ENCODE measurements around the gene TRIM56.
A peak's percentile ranks its signal among the peaks of the same experiment; 100 is the strongest.
"Not testable (repeated sequence)": the region's sequence is repeated elsewhere in the genome, so short reads cannot be mapped to it uniquely, and the experiment has no call there.

Gene TRIM56

DNA sequence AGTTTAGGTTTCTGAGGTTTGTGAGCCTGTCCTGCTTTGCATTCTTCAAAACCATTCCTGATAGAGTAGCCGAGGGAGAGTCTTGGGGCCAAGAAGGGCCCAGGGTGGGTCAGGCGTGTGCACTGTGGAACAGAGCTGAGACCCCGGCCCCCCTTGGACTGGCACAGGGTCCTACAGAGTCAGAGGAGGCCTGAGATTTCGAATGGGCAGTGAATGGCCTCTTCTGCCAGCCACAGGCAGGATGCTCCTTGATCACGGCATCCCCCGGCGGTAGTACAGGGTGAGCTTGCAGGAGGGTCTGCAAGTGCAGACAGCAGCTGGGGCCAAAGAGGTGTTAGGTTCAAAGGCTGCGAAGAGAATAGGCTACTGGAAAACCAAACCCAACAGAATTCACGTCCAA, 4.6 kb downstream of the TRIM56 start:
- DNase-seq (ENCODE audit: low spot score) = no peak

DNA sequence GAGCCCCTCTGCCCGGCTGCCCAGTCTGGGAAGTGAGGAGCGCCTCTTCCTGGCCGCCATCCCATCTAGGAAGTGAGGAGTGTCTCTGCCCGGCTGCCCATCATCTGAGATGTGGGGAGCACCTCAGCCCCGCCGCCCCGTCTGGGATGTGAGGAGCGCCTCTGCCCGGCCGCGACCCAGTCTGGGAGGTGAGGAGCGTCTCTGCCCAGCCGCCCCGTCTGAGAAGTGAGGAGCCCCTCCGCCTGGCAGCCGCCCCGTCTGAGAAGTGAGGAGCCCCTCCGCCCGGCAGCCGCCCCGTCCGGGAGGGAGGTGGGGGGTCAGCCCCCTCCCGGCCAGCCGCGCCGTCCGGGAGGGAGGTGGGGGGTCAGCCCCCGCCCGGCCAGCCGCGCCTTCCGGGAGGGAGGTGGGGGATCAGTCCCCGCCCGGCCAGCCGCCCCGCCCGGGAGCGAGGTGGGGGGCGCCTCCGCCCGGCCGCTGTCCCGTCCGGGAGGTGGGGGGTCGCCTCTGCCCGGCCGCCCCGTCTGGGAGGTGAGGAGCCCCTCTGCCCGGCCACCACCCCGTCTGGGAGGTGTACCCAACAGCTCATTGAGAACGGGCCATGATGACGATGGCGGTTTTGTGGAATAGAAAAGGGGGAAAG, 7.1 kb downstream of the TRIM56 start:
- not testable (repeated sequence) for DNase-seq (ENCODE audit: low spot score)

- no peak for DNase-seq (ENCODE audit: low spot score)
These were observed 8.6 kb downstream of the TRIM56 start for GRCh38 chr7:101093906-101094305.

DNA sequence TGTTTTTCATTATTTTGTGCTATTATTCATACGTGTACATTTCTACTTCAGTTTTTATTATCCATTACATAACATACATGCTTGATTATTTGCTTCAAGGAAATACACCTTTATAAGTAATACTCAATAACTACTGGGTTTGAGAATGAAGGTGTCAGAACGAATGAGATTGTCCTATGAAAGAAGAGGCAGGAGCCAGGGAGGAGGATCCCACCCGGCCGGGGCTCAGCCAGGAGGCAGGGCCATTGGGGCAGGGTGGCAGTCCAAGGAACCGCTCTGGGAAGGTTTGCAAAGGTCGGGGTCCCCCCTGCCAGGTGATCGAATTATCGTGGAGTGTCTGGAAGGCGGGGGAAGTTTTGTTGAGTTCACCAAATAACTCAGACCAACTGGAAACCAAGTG, 9.1 kb downstream of the TRIM56 start:
- no peak for DNase-seq (ENCODE audit: low spot score)

DNA sequence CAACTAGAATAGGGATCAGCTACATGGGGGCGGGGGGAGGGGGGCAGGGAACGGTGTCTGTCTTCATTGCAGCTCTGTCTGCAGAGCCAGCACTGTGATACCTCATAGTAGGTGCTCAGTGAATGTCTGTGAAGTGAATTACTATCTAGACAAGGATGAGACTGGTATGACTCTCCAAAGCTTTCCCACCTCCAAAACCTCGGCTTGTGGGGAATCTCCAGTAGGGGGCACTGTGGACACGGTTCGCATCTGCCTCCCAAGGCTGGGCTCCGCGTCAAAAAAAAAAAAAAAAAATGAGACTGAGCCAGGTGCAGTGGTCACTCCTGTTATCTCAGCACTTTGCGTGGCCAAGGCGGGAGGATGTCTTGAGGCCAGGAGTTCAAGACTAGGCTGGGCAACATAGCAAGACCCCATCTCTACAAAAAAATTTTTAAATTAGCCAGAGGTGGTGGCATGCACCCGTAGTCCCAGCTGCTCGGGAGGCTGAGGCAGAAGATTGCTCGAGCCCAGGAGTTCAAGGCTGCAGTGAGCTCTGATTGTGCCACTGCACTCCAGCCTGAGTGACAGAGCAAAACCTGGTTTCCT, 9.6 kb downstream of the TRIM56 start:
- no peak for DNase-seq (ENCODE audit: low spot score)

GRCh38 chr7:101096331-101096956, 11.2 kb downstream of the TRIM56 start:
- no peak for DNase-seq (ENCODE audit: low spot score)

DNA sequence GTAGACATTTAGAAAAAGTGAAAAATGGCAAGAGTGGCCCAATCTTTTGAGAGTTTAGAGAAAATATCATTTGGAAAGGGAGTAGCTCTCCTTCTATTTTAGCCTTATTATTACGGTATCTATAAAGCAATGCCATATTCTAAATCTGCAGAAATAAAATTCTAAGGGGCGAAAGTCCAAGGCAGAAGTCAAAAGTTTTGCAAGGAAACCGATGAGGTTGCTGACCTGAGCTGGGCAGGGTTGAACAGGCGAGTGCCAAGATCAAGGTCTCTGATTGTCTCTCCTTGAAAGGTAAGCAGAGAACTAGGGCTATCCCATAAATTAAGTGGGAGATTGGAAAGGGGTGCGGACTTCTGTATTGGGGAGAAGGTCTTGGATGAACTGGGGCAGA, 11.7 kb downstream of the TRIM56 start:
- no peak for DNase-seq (ENCODE audit: low spot score)

GRCh38 chr7:101097561-101097960, 12.3 kb downstream of the TRIM56 start:
- no peak for DNase-seq (ENCODE audit: low spot score)

GRCh38 chr7:101099969-101100781, 14.9 kb downstream of the TRIM56 start:
- DNase-seq (ENCODE audit: low spot score) = peak; percentile 36

GRCh38 chr7:101100858-101101847, 15.9 kb downstream of the TRIM56 start:
- no peak for DNase-seq (ENCODE audit: low spot score)

DNA sequence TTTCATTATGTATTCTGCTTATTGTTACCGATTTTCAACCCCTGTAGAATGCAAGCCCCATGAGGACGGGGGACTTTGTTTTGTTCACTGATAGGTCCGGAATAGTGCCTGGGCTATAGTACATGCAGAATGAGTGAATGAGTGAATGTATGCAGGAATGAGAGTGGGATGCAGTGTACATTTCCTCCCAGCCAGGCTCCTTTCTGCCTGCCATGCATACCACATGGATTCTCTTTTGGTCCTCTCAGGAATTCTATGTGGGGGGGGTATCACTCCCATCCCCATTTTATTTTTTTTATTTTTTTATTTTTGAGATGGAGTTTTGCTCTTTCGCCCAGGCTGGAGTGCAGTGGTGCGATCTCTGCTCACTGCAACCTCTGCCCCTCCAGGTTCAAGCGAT, 16.7 kb downstream of the TRIM56 start:
- no peak for DNase-seq (ENCODE audit: low spot score)

DNA sequence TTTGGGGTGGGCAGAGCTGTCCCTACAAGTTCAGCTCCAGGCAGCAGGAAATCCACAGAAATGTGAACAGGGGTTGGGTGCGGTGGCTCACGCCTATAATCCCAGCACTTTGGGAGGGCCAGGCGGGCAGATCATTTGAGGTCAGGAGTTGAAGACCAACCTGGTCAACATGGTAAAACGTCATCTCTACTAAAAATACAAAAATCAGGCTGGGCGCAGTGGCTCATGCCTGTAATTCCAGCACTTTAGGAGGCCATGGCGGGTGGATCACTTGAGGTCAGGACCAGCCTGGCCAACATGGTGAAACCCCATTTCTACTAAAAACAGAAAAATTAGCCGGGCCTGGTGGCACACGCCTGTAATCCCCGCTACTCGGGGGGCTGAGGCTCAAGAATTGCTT, 18.4 kb downstream of the TRIM56 start:
- not testable (repeated sequence) for DNase-seq (ENCODE audit: low spot score)

DNA sequence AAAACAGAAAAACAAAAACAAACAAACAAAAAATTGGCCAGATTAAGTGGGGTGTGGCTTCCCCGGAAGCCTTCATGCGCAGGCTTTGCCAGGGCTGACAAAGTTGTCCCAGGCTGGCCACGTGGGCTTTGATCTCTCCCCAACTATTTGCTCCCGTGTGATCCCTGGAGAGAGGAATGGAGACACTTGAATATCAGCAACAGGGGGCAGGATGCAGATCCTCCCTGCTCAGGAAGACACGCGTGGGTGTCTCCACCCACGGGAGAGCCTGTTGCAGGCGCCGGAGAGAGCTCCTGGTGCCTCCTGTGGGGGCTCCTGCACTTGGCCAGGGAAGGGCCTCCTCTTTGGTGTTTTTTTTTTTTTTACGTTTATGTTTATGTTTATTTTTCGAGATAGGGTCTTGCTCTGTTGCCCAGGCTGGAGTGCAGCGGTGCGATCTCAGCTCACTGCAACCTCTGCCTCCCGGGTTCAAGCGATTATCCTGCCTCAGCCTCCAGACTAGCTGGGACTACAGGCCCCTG, 19.0 kb downstream of the TRIM56 start:
- DNase-seq (ENCODE audit: low spot score) = no peak

DNA sequence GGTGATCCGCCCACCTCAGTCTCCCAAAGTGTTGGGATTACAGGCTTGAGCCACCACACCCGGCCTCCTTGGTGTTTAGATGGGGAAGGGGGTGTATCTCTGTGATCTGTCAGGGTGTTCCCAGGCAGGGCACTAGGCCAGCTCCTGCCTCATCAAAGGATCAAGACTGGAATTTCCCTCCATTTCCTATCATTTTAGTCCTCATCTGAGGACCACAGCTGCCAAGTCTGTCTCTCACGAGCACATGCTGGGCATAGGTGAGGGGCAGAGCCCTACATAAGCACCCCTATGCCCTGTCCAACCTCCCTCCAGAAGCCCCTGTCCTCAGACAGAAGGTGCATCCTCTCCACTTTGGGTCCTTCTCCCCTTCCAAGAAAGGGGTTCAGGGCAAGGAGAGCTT, 19.5 kb downstream of the TRIM56 start:
- no peak for DNase-seq (ENCODE audit: low spot score)

DNA sequence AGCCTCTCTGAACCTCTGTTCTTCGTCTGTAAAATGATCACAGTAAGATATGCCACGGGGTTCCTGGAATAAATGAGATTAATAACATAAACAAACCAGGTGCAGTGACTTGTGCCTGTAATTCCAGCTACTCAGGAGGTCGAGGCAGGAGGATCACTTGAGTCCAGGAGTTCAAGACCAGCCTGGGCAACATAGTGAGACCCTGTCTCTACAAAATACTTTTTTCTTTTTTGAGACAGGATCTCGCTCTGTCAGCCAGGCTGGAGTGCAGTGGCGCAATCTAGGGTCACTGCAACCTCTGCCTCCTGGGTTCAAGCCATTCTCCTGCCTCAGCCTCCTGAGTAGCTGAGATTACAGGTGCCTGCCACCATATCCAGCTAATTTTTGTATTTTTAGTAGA, 20.0 kb downstream of the TRIM56 start:
- not testable (repeated sequence) for DNase-seq (ENCODE audit: low spot score)

- no peak for DNase-seq (ENCODE audit: low spot score)
These were observed 21.1 kb downstream of the TRIM56 start for GRCh38 chr7:101106386-101106785.

DNA sequence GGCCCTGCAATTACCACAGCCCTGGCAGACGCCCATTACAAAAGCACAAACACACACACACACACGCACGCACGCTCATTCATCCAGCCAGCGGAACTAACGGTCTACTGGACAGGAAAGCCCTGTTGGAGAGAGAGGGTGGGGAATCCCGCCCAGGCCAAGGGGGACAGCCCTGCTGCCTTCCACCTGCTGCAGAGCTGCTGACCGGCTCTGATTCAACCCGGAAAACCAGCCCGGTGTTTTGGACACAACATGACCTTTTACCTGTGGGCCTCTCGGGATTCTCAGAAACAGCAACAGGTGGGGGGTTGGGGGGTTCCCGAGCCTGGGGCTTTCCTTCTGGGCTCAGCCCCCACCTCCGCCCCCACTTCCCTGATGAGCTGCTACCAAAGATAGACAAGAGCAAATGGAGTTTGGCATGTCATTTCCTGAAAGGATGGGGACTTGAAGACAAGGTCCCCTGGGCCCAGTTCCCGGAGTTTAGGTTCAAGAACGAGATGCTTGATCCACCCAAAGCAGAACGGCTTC, 23.1 kb downstream of the TRIM56 start:
- DNase-seq (ENCODE audit: low spot score) = no peak

DNA sequence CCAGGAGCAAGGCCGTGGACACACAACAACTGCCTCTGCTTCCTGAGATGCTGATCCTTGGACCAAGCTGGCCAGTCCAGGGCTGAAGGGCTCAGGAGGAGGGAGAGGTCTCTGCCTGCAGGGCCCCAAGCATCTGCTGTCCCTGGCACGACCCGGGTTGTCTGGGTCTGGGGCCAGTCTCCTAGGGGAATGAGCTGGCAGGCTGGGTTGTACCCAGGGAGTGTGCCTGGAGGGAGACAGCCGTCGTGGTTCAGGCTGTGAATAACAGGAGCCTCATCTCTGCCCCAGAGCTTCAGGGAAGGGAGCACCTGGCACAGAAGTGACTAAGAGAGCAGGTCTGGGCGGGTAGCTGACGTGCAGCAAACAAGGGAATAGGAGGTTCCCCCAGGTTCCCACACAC, 23.7 kb downstream of the TRIM56 start:
- DNase-seq (ENCODE audit: low spot score) = no peak

DNA sequence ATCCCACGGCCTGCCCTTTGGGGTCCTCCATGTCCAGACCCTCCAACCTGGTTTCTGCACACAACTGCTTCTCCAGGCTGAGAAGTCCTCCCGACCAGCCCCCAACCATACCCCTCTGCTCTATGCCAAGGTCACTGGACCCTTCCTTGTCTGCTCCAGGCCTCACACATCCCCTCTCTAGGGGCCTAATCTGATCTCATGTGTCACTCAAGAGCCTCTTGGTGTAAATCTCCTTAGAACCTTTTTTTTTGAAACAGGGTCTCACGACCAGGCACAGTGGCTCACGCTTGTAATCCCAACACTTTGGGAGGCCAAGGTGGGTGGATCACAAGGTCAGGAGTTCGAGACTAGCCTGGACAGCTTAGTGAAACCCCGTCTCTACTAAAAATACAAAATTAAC, 24.1 kb downstream of the TRIM56 start:
- DNase-seq (ENCODE audit: low spot score) = no peak

DNA sequence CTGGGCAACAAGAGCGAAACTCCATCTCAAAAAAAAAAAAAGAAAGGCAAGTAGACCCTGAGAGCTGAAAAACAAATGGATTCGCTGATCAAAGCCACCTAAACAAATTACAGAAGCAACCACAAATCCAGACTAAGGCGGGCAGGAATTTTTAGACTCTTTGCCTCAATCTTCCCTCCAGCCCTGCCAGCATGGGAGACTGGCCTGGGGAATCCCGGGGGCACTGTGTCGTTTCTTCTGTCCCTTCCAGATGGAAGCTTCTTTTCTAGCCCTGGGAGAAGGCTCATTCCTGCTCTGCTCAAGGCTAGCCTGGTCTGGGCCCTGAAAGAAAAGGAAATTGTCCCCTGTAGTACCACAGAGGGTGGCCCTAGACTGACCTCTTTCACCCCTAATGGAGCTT, 26.0 kb downstream of the TRIM56 start:
- DNase-seq (ENCODE audit: low spot score) = no peak

DNA sequence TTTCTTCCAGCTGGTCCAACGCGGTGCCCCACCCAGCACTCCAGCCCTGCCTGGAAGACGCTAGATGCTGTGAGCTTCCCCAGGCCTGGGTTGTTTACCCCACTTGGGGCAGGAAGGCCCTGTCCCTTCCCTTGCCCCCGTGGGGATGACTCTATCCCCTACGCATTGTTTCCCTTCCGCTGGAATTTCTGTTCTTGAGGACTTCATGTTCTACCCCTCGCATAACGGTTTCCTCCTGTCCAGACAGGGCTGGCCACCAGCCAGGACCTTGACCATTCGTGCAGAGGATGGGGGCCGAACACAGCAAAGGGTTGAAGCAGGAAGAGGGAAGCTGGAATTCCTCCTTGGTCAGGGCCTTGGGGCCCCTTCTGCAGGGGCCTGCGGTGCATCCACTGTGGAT, 27.0 kb downstream of the TRIM56 start:
- DNase-seq (ENCODE audit: low spot score) = no peak

All from CD4-positive, alpha-beta T cell treated with Interleukin-15 for 4 hours (primary cell).